ENCODE data around the gene TPGS1. TPM values are rescaled to one million over a fixed set of nuclear protein-coding genes. Genes with fewer than 3 reads are reported as not detected.

TPGS1 gene
- total RNA-seq, 1 experiment from 2014 or later = 26.2 TPM

Other genes with a start within 250 kb of the TPGS1 start
- 0.48 and 3.2 TPM in 2 replicates for gene PLPP2, start 216.1 kb upstream of the TPGS1 start, total RNA-seq (2014; rRNA removed; shearing (Covaris generic))
- gene MIER2, start 162.7 kb upstream of the TPGS1 start, total RNA-seq (2014; rRNA removed; shearing (Covaris generic)) = 5.9 and 10.0 TPM in 2 replicates
- gene C2CD4C, start 98.3 kb upstream of the TPGS1 start, total RNA-seq (2014; rRNA removed; shearing (Covaris generic)) = not detected in 2 replicates
- gene SHC2, start 46.5 kb upstream of the TPGS1 start, total RNA-seq (2014; rRNA removed; shearing (Covaris generic)) = 0.10 TPM in 1 of 2 replicates, not detected in the other
- 0.12 TPM in 1 of 2 replicates, not detected in the other for gene MADCAM1, start 11.0 kb upstream of the TPGS1 start, total RNA-seq (2014; rRNA removed; shearing (Covaris generic))
- 56.4 and 61.8 TPM in 2 replicates for gene CDC34, start 24.3 kb downstream of the TPGS1 start, total RNA-seq (2014; rRNA removed; shearing (Covaris generic))
- gene GZMM, start 36.6 kb downstream of the TPGS1 start, total RNA-seq (2014; rRNA removed; shearing (Covaris generic)) = 1.3 and 3.6 TPM in 2 replicates
- 911 and 1,158 TPM in 2 replicates for gene BSG, start 65.1 kb downstream of the TPGS1 start, total RNA-seq (2014; rRNA removed; shearing (Covaris generic))
- 0.24 and 0.39 TPM in 2 replicates for gene HCN2, start 82.4 kb downstream of the TPGS1 start, total RNA-seq (2014; rRNA removed; shearing (Covaris generic))
- gene POLRMT, start 126.0 kb downstream of the TPGS1 start, total RNA-seq (2014; rRNA removed; shearing (Covaris generic)) = 19.3 and 20.5 TPM in 2 replicates
- 0.39 TPM in 1 of 2 replicates, not detected in the other for gene FGF22, start 132.4 kb downstream of the TPGS1 start, total RNA-seq (2014; rRNA removed; shearing (Covaris generic))
- 29.3 and 48.7 TPM in 2 replicates for gene RNF126, start 155.7 kb downstream of the TPGS1 start, total RNA-seq (2014; rRNA removed; shearing (Covaris generic))
- 4.4 and 19.8 TPM in 2 replicates for gene FSTL3, start 168.9 kb downstream of the TPGS1 start, total RNA-seq (2014; rRNA removed; shearing (Covaris generic))
- gene PRSS57, start 188.0 kb downstream of the TPGS1 start, total RNA-seq (2014; rRNA removed; shearing (Covaris generic)) = not detected in 2 replicates
- gene PALM, start 201.4 kb downstream of the TPGS1 start, total RNA-seq (2014; rRNA removed; shearing (Covaris generic)) = 0.10 TPM in 1 of 2 replicates, not detected in the other
- gene MISP, start 243.6 kb downstream of the TPGS1 start, total RNA-seq (2014; rRNA removed; shearing (Covaris generic)) = not detected in 2 replicates

Data from RPMI7951 (cell line).